AG09319 (cell line): ENCODE data around the gene GRK6.

Source experiments
- DNase-seq: peaks from one replicate; pipeline ENCODE4 v3.0.0-alpha.2; 2010; ENCODE audit warnings: low read depth; ENCODE audit errors: extremely low read depth
- CTCF ChIP-seq: IDR thresholded peaks from 2 replicates; pipeline ENCODE4 v1.5.1; 2011; ENCODE audit warnings: low read depth, mild to moderate bottlenecking, inconsistent platforms, low read length, moderate library complexity

Gene GRK6

GRCh38 chr5:177455036-177455660 lies 28.7 kb downstream of the GRK6 start:
- peak; percentile 37 for TF ChIP-seq CTCF

GRCh38 chr5:177455661-177456590 lies 29.4 kb downstream of the GRK6 start:
- no peak for DNase-seq
- TF ChIP-seq CTCF = peak; percentile 94

More at GRCh38 chr5:177455036-177455660, 28.7 kb downstream of the GRK6 start:
- no peak for DNase-seq

- DNase-seq = no peak
- TF ChIP-seq CTCF = no peak
Measured at GRCh38 chr5:177456591-177456964, 30.1 kb downstream of the GRK6 start.

- TF ChIP-seq CTCF = peak; percentile 52
- DNase-seq = peak; percentile 93
Measured at GRCh38 chr5:177456976-177457851, 30.7 kb downstream of the GRK6 start.

- no peak for DNase-seq
- no peak for TF ChIP-seq CTCF
Measured at GRCh38 chr5:177457852-177458681, 31.6 kb downstream of the GRK6 start.

GRCh38 chr5:177458912-177459350 lies 32.5 kb downstream of the GRK6 start:
- TF ChIP-seq CTCF = no peak
- DNase-seq = no peak
